Suprapubic skin (tissue), 4 donors: ENCODE data around the gene CDH4.

ENCODE experiments used
- CTCF ChIP-seq, 2 donors: fragments of 200-600 bp in 1 of 2; fragments of 450-650 bp in 1 of 2; sonication (generic) in 1 of 2; IDR thresholded peaks; one replicate each; pipeline ENCODE4 v1.5.1; 2016 to 2019; ENCODE audit warnings: antibody characterized with exemption in 2 of 2, mild to moderate bottlenecking in 1 of 2, moderate library complexity in 1 of 2
- EP300 ChIP-seq: sonication (generic); formaldehyde crosslinking; IDR thresholded peaks from one replicate; pipeline ENCODE4 v1.6.1; 2017; ENCODE audit warnings: antibody characterized with exemption
- POLR2A ChIP-seq, 2 donors: fragments of 450-650 bp; IDR thresholded peaks; one replicate each; pipeline ENCODE4 v1.6.1; 2017; ENCODE audit warnings: antibody characterized with exemption in 2 of 2, mild to moderate bottlenecking in 2 of 2, moderate library complexity in 2 of 2
- POLR2AphosphoS5 ChIP-seq, 3 donors: sonication (generic); formaldehyde crosslinking; IDR thresholded peaks; one replicate each; pipeline ENCODE4 v1.6.1; 2017; ENCODE audit warnings: antibody characterized with exemption in 3 of 3

- TF ChIP-seq CTCF (IDR thresholded peaks at IDR 0.05) (no peak), EP300 (no peak), POLR2A (IDR thresholded peaks at IDR 0.05) (no peak), POLR2AphosphoS5 (IDR thresholded peaks at IDR 0.05) (no peak)
These were observed 473.1 kb downstream of the CDH4 start for GRCh38 chr20:61725145-61725544.
